Eye (tissue), 1 donor: Measurements from ENCODE around the gene ALOX12B.
"Not testable (repeated sequence)": the region's sequence is repeated elsewhere in the genome, so short reads cannot be mapped to it uniquely, and the experiment has no call there.

Source experiments
- DNase-seq: peaks from one replicate; pipeline ENCODE4 v3.0.0-alpha.2; 2015

The ALOX12B gene

DNA sequence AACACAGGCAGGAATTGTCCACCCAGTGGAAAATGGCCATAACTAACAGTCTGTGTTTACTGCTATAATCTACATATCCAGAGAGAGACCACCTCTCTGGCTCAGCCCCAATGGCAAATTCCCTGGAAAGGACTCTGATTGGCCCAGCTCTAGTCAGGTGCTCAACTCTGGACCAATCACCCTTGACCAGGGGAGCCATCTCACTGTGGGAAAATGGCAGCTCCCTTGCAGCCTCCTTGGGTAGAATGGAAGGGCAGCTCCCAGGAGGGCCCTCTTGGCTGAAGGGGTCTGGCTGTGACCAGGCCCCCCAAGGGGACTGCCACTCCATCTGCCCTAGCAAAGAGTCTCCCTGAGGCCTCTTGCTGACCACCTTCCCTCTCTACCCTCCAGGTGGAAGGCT is 45.5 kb downstream of the ALOX12B start:
- DNase-seq, result no peak

DNA sequence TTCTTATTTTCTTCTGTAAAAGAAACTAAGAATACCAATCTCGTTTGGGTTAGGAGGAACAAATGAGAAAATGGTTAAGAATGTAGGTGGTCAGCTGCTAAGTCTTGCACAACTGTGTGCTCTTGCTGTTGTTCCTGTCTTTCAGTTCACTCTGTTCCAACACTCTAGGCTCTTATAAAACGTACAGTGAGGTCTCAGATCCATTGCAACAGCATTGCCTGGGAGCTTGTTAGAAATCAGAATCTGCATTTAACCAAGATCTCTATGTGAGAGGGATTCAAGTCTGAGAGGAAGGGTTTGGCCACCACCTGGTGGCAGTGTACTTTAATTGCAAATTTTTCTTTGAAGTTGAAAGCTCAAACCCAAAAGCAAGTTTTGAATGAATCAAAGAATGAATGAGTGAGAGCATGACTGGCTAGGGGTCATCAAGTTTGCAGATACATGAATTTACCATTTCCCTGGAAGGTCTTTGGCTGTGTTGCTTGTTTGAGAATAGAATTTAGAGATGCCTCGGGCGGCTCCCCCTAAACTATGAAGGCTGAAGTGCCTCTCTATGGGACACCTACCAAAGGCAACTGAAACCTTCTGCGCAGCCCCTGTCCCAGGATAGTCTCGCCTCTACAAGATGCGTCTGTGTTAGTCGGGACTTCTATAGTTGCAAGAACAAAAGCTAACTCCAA is 46.1 kb downstream of the ALOX12B start:
- DNase-seq, result peak; percentile 63

GRCh38 chr17:8039611-8040168 is 47.8 kb downstream of the ALOX12B start:
- DNase-seq, result no peak

DNA sequence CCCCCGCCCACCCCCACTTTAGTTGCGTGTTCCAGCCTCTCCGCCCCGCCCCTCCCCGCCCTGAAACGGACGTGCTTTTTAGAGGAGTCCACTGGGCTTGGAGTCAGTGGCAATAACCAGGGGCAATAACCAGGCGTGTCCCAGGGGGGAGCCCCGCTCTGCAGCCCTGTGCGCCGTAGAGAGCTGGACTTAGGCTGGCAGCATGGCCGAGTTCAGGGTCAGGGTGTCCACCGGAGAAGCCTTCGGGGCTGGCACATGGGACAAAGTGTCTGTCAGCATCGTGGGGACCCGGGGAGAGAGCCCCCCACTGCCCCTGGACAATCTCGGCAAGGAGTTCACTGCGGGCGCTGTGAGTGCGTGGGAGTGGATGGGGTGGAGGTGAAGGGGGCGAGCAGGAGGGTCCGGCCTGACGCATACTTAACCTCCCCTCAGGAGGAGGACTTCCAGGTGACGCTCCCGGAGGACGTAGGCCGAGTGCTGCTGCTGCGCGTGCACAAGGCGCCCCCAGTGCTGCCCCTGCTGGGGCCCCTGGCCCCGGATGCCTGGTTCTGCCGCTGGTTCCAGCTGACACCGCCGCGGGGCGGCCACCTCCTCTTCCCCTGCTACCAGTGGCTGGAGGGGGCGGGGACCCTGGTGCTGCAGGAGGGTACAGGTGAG is 48.4 kb downstream of the ALOX12B start, which contains the start of gene ALOX15B:
TSS of gene ALOX15B (plus strand) at position 106 of the 657 bp plus-strand sequence. CDS start at position 203, 97 bp downstream.
- peak; percentile 22 for DNase-seq

- no peak for DNase-seq
Measured at GRCh38 chr17:8032442-8032841, 55.1 kb downstream of the ALOX12B start.

DNA sequence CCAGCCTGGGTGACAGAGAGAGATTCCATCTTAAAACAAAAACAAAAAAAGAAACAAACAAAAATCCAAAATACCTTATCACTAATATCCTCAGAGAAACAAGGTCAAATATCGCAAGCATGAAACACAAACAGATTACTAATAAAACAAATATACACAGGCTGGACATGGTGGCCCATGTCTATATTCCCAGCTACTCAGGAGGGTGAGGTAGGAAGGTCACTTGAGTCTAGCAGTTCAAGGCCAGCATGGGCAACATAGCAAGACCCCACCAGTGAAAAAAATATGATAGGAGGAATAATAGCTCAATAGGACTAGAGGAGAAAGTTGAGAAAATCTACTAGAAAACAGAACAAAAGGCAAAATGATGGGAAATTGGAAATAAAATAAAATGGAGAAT is 55.6 kb downstream of the ALOX12B start:
- no peak for DNase-seq

GRCh38 chr17:8031261-8031661 is 56.3 kb downstream of the ALOX12B start:
- DNase-seq, result no peak

DNA sequence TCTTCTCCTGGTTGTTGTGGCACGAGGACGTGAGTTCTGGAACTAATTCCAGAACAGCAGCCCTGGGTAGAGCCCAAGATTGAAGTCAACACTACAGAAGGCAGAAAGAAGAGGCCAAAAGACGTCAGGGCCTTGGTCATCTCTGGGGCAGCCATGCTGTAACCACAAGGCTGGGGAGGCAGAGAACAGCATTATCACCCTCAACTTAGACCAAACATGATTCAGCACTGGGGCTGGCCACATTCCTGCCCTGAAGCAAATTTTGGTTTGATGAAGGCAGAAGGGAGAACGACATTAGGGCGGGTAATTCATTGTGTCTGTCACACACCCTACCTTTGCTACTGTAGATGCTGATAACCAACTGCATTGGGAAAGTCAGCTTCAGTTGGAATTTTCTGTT is 58.4 kb downstream of the ALOX12B start:
- DNase-seq, result no peak

- no peak for DNase-seq
Measured at GRCh38 chr17:8025176-8025911, 62.2 kb downstream of the ALOX12B start.

- DNase-seq, result not testable (repeated sequence)
Measured at GRCh38 chr17:8024161-8024560, 63.4 kb downstream of the ALOX12B start.
